ENCODE results near the gene LRRC49. TPM values are rescaled to one million over a fixed set of nuclear protein-coding genes. Genes with fewer than 3 reads are reported as not detected.
A peak's percentile ranks its signal among the peaks of the same experiment; 100 is the strongest.

Gene LRRC49
- total RNA-seq, 1 donor from 2014 or later = 18.0 TPM

GRCh38 chr15:70964058-70964457, 71.4 kb downstream of the LRRC49 start:
- TF ChIP-seq CTCF (conservative IDR thresholded peaks at IDR 0.05; ENCODE audit: low read depth, low read length) = no peak
- DNase-seq (ENCODE audit: low read depth) = no peak

GRCh38 chr15:70964686-70965085, 72.1 kb downstream of the LRRC49 start:
- no peak for DNase-seq (ENCODE audit: low read depth)
- no peak for TF ChIP-seq CTCF (conservative IDR thresholded peaks at IDR 0.05; ENCODE audit: low read depth, low read length)

More at GRCh38 chr15:70964058-70964457, 71.4 kb downstream of the LRRC49 start:
- H3K4me3 ChIP-seq (ENCODE audit: low read depth, low read length) = no peak overlapping the region

GRCh38 chr15:70967646-70968045, 75.0 kb downstream of the LRRC49 start:
- DNase-seq (ENCODE audit: low read depth) = no peak
- no peak overlapping the region for H3K4me3 ChIP-seq (ENCODE audit: low read depth, low read length)
- TF ChIP-seq CTCF (conservative IDR thresholded peaks at IDR 0.05; ENCODE audit: low read depth, low read length) = no peak

More at GRCh38 chr15:70964686-70965085, 72.1 kb downstream of the LRRC49 start:
- no peak overlapping the region for H3K4me3 ChIP-seq (ENCODE audit: low read depth, low read length)

- peak; percentile 7 for DNase-seq (ENCODE audit: low read depth)
- H3K4me3 ChIP-seq (ENCODE audit: low read depth, low read length) = no peak overlapping the region
- TF ChIP-seq CTCF (conservative IDR thresholded peaks at IDR 0.05; ENCODE audit: low read depth, low read length) = peak; percentile 55
Measured at GRCh38 chr15:70974004-70974832, 81.6 kb downstream of the LRRC49 start.

- no peak for TF ChIP-seq CTCF (conservative IDR thresholded peaks at IDR 0.05; ENCODE audit: low read depth, low read length)
- H3K4me3 ChIP-seq (ENCODE audit: low read depth, low read length) = no peak overlapping the region
- DNase-seq (ENCODE audit: low read depth) = no peak
Measured at GRCh38 chr15:70976851-70977250, 84.2 kb downstream of the LRRC49 start.

- TF ChIP-seq CTCF (conservative IDR thresholded peaks at IDR 0.05; ENCODE audit: low read depth, low read length) = no peak
- no peak overlapping the region for H3K4me3 ChIP-seq (ENCODE audit: low read depth, low read length)
- no peak for DNase-seq (ENCODE audit: low read depth)
Measured at GRCh38 chr15:70995383-70995970, 102.9 kb downstream of the LRRC49 start.

All from epithelial cell of proximal tubule (primary cell).